DMS53 treated with DMSO at 0.1 percent for 48 hours (cell line): ENCODE data around the gene GPR150.

Experiments
- DNase-seq: peaks from one replicate; lab custom pipeline; 2025; ENCODE audit not compliant: unreplicated experiment; lab: John Stamatoyannopoulos, UW

The GPR150 gene

DNA sequence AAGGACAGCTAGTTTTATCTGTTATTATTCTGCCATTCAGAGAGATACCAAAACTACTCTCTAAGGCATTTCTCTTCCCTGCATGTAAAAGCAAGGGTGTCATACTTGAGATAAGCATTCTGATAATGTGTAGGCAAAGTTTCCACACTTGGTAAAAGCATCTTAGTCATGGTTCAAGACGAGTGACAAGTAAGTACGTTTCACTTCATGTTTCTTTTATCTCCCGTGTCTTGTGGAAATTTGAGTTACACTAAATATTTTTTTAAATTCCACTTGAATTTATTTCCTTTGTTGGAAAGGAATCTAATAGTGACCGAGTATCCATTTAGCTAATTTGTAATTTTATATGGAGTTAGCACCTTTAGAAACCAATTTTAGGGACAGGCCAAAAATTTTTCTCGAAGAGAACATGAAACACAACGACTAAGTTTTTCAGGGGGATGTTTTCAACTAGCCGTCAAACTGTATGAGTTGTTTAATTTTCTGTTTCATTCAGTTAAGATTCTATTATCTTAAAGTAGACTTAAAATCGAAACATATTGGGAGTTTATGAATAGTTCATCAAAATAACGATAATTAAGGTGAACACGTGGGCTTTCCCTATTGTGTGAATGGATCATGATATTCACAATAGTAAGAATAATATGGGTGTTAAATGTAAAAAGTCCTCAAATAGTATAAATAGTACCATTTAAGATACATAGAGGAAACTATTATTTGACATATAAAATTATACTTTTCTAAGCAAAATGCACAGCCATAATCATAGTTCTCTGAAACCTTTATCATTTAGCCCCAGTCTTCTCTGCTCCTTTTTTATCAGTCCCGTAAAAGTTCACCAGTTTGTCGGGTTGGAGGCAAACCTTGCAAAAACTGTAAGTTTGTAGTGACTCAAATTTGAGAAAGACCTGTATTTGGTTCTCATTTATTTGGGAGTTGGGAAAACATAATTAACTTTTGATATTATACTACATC is 28.3 kb downstream of the GPR150 start:
- DNase-seq, result no peak

DNA sequence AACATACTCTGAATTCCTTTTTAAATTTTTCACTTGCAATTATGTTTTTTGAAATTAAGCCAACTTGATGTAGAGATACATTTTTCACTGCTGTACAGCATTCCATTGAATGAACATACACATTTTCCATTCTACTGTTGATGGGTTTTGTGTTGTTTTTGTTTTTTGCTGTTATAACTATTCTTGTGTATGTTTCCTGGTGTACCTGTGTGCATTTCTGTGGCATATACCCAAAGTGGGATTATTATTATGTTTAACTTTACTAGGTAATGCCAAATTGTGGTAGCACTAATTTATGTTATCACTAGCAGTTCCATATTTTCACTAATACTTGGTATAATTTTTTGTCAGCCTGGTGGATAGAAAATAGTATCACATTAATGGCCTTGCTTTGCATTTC is 29.4 kb downstream of the GPR150 start:
- no peak for DNase-seq

DNA sequence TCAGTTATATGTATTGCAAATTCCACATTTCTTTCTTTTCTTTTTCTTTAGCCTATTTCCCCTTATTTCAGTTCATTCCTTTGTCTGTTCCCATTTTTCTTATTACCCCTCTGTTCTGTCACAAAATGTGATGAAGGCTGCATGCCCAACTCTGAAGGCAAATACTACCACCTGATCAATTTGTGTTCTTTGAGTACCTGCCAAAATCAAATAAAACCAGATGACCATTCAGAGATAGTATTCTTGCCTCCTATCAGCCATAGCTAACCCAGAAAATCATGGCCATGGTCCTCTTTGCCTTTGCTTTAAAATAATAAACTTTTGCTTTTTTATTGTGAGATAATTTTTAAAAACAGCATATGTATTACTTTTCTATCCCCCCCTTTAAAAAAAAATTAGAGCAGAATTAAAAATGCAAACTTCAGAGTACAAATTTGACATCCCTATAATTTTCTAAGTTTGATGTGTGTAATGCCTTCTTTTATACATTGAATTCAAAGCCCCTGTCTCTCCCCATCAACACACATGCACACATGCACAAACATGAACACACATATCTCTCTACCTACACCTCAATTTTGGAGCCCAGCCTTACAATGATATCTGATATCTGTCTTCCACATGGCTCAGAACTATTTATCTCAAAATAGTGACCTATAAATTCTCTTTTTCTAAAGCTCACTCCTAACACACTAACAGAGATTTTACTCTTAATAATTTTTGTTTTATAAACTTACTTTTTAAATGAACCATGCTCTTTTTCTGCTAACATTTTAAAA is 30.1 kb downstream of the GPR150 start:
- DNase-seq, result no peak

DNA sequence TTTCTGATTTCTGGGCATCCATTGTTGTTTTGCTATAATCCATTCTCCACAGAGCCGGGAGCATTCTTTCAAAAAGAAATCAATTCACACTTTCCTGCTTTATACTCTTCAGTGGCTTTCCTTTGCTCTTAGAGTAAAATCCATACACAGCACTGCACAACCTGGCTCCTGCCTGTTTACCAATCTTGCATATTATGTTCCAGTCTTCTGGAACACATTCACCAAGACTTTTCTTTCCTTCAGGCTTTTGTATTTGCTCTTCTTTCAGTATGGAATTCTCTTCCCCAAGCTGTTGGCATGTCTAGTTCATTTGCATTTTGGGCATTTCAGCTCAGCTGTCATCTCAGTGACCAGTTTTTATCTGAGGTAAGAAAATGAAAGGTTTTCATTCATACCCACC is 33.0 kb downstream of the GPR150 start:
- DNase-seq, result no peak

DNA sequence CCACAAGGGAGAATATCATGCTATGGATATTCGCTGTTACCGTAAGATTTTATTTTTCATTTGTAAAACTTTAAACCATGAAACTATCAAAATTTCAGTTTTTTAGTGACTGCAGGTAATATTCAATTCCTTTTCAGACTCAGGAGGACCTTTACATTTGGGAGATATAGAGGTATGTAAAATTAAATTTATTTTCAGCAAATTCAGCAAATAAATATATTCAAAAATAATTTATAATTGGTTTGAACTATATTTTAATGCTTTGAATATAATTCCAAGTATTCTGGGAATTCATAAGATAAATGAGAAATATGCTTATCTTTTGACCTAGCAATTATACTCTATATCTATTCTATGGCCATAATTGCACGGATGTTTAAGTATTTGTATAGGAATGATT is 34.3 kb downstream of the GPR150 start:
- no peak for DNase-seq

DNA sequence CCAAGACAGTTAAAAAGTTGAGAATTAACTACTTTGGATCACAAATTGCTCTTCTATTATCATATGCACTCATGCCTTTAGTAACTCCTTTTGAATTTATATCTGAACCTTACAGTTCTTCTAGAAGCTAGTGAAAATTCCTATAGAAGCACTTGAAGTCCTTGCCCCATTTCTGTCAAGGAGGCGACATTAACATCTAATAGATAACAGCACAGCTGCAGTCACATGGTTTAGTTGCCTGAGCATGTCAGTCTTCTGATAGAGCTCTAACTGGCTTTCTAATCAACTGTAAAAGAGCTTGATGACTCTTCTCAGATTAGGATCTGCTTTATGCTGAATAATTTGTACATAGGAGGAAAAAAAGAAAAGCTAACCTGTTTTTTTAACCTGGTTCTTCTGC is 35.7 kb downstream of the GPR150 start:
- no peak for DNase-seq

DNA sequence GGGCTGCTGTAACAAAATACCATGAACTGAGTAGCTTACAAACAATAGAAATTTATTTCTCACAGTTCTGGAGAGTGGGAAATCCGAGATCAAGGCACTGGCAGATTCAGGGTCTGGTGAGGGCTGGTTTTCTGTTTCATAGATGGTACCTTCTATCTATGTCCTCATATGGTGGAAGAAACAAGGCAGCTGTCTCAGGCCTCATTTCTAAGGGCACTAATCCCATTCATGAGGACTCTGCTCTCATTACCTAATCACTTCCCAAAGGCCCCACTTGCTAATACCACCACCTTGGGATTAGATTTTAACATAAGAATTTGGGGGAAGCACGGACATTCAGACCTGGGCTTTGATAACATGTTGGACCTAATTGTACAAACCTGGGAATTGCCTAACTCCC is 40.2 kb downstream of the GPR150 start:
- no peak for DNase-seq

DNA sequence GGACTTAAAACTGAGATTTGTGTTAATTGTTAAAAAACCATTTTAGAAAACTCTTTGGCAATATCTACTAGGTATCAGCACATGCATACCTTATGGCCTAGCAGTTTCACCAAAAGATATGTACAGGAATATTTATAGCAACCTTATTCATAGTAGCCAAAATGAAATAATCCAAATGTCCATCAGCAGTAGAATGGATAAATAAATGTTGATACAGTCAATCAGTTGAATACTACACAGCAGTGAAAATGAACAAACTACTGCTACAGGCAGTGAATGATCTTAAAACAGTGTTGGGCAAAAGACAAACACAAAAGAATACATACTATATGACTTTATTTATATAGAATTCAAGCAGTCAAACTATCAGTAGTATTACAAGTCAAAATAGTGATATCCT is 43.1 kb downstream of the GPR150 start:
- no peak for DNase-seq

DNA sequence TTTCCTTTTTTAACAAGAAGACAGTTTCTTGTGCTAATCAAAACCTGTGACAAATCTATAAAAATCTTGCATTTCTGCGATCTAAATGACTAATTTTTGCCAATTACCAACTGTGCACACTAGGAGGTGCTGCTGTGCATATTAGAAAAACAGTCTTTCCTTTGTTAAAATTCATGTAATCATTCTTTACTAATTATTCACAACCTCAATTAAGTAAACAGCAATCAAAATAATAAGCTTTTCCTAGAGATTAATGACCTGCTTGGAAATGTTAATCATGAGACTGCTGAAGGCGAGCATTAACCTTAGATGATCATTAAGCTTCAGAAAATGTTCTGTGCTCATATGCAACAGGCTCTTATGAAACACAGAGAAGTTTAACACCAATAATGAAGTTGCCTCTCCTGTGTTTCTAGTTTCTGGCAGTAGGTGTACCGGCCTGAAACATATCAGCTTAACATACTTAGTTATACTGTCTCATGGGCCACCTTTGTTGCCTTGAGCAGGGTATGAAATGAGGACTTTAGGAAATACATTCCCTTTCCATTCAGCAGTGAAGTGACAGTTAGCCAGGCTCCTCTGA is 44.4 kb downstream of the GPR150 start:
- peak; percentile 52 for DNase-seq

DNA sequence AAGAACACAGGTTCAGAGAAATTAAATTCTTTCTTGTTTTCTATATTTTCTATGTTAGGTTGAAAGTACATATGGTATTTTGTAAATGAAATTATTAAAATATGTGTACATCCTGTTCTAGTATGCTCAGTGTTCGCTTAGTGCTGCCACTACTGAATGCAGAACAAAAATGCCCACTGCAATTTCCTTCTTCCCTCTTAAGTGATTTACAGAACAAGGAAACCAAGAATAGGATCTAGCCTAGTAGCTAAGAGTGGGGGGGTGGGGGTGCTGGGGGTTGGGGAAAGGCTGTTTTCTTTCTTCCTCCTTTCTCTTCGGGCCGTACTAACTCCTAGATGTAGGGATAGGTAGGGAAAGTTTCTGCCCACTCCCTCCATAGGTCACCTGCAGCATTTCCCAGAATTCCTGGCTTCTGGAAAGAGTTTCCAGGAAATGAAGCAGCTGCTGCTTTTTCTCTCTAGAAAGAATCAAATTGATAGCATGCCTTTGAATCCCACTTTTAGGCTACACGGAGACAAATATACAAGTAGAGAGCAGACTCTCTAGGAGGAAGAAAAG is 47.3 kb downstream of the GPR150 start:
- no peak for DNase-seq

DNA sequence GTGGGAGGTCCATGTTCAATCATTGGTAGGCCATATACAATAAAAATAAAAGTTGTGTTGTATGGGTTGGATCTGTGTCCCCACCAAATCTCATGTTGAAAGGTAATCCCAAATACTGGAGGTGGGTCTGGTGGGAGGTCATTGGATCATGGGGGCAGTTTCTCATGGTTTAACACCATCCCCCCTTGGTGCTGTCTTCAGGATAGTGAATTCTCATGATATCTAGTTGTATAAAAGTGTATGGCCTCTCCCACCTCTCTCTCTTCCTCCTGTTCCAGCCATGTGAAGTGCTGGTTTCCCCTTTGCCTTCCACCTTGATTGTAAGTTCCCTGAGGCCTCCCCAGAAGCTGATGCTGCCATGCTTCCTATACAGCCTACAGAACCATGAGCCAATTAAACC is 47.8 kb downstream of the GPR150 start:
- DNase-seq, result no peak

DNA sequence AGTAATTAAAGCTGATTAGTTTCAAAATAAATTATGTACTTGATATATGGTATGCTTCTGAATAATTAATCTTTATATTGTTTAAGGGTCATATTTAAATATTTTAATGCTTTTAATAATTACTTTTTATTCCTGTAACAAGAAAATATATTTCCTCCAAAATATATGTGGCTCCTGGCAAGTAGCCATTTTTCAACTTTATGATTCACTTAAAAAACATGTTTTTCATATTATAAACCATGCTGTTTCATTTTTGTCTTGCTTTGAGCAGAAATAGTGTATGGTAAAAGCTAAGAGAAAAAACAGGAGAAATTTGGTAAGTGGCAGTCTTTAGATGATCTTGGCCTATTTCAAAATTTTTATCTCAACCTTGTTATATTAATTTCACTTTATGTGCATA is 48.3 kb downstream of the GPR150 start:
- no peak for DNase-seq

DNA sequence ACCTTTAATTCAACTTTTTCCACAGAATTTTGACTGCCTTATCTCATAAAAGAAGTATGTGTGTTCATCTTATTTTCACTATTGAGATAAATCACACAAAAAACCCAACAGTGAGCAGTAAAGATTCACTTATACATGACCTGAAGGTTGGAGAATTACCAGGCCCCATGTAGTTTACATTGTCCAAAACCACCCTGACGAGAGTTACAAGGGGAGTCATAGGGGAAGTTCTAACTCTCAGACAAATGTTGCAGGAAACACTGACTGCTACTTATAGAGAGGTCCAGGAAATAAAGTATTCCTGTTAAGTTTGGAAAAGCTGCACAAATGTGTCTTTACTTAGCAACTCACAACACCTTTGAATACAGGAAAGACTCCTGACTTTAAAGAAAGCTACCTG is 48.8 kb downstream of the GPR150 start:
- DNase-seq, result no peak

DNA sequence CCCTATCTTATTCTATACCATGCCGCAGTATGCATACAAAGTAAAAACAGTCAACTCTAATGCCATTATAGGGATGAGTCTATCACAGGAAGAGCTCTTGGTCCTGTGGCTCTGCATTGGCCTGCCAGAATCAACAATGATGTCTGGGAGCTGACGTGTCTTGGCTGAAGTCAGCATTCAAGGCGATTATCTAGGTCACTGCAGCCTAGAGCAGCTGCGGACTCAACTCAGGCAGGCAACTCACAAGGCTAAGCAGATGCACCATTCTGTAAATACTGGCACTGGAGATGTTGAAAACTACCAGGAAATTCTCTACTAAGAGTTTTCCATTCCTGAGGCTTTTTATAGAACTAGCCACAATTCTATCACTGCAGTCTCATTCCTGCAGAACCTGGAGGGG is 49.7 kb downstream of the GPR150 start:
- no peak for DNase-seq

DNA sequence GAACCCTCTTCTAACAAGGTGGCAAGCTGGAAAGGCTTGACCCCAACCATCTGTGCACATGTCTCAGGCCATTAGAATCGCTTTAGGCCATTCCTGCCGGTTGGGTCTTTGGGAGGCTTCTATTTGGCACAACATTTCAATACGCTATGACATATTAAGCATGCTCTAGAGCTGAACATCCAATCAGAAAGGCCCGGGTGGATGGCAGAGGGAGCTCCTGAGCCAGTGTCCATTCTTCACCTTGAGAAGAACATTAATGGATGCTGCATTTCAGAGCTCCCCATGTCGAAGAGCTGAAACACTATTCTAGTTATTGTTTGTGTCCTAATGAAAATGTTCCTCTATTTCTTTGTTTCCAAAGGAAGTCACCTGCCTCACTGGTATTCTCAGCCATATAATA is 50.1 kb downstream of the GPR150 start:
- DNase-seq, result no peak

DNA sequence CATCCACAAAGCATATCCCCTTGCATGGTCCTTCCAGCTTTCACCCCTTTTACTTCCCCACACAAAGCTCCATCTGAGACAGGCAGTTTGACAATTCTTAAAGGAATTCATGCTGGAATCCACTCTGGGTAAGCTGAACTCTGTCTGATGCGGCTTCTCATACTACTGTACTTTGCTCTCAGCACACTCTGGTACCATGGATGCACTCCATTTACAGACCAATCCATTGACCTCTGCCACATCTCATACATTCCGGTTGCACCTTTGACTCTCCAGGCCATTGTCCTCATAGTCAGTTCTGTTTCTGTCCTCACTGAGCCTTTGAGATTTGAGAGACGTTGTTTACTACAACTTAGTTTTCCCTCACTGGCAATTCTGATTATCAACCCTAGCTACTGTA is 50.7 kb downstream of the GPR150 start:
- no peak for DNase-seq
